HG03135 (cell line): ENCODE measurements around the gene HSPB9.

Source experiments
- ATAC-seq: cut with Tn5 transposase; IDR thresholded peaks from one replicate; pipeline ENCODE4 v1.9.1; 2021; ENCODE audit warnings: mild to moderate bottlenecking, moderate library complexity; ENCODE audit not compliant: unreplicated experiment

Gene HSPB9

DNA sequence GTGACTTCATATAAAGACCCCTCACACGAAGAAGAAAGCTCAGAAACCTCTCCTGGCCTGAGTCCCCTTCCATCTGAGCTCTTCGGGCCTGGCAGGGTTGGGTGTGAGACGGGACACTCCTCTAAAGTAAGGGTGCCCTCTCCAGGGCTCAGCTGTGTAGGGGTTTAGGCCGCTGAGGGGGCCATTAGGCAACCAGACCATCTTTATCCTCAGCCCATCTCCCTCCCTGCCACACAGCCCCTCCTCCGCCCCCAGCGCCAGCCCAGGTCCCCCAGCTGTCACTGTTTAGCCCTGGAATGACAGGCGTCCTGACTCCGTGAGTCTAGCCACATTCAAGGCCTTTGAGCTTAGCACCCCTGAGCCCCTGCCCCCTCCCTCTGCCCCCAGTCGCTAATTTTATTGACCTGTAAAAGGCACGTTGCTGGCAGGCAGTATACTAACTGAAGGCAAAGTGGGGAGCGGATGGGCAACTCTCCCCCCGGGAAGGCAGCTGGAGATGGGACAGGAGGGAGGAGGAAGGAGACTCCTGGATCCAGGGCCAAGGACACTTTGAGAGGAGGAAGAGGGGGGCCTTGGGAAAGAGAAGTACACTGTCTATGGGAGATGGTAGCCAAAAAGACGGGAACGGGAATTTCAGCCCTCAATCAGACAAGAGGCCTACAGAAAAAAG, 23.7 kb upstream of the HSPB9 start:
- no peak for ATAC-seq

DNA sequence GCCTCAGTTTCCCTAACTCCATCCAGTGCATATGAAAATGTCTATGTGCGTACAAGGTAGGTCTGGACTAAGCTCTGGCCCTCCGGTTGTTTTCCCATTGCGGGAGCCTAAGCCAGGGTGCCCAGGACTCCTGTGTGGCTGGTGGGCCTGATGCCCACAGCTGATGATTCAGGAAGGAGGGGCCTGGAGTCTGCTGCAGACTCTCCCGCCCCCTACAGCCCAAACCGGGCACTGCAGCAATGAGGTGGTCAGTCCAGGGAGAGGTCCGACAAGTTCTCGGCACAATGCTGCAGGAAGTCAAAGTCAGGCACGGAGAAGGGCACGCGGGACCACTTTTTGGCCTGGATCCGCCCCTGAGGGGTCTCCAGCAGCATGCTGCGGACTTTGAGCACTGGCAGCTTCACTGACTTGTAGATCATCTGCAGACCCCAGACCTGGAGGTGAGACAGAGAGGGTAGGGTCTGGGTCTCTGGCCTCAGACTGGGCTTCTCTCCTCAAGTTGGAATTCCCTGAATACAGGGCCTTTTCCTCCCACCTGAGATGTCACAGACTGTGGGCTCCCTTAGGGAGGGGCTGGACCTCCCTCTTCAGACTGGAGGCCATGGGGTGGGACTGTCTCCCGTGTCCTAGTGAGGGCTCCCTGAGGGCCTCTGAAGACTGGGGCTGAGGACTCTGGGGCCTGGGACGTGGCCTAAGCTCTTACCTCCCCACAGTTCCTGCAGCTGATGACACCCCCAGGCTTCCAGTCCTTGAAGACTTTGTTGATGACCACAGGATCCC, 20.9 kb upstream of the HSPB9 start:
- no peak for ATAC-seq

DNA sequence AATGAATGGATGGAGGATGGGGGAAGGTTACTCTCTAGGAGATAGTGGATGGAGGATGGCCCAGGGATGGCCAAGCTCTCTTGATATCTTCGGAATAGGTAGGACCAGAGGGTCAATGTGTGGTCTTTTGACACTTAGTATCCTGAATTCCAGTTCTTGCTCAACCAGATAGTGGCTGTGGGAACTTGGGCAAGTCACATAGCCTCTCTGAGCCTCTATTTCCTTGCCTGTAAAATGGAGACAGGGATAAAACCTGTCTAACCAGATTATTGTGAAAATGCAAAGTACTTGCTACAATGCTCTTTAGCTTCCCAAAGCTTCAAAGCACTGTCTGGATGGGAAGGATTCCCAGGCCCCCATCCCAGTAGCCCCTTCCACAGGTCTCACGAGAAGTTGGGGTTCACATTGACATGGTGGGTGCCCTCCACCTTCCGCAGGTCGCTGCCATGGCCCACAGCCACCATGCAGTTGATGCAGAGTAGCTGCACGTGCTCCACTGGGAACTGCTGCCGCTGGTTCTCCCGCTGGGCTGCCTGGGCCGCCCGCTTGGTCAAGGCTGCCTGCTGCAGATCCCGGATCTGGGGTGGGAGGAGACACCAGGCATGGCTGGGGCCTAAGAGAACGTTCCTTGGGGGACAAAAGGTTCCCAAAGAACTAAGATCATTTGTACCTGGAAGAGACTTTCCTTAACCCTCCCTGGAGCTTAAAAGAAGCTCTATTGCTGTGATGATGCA, 19.2 kb upstream of the HSPB9 start:
- no peak for ATAC-seq

DNA sequence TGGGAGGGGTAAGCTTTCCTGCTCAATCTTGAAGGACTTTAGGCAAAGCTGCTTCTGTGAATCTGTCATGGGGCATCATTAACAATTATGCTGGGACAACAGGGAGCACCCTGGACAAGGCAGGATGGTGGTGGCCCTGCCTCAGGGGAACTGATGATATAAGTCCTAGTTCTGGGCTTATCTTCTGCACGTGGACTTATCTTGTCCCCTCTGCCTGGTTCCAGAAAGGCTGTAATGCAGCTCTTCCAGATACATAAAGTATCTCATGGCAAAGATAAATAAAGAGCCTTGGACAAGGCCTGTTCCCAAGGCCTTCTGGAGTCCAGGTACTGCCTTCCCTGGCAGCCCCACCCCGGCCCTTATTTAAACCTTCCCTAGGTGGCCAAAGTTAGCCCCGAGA, 18.3 kb upstream of the HSPB9 start:
- no peak for ATAC-seq

DNA sequence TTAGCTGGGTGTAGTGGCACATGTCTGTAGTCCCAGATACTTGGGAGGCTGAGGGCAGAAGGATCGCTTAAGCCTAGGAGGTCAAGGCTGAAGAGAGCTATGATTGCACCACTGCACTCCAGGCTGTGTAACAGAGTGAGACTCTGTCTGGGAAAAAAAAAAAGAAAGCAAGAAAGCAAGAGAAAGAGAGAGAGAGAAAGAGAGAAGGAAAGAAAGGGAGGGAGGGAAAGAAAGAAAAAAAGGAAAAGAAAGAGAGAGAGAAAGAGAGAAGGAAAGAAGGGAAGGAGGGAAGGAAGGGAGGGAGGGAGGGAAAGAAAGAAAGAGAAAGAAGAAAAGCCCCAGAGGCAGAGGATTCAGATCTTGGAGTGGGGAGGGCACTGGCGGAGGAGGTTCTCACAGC, 16.6 kb upstream of the HSPB9 start:
- ATAC-seq: no peak

DNA sequence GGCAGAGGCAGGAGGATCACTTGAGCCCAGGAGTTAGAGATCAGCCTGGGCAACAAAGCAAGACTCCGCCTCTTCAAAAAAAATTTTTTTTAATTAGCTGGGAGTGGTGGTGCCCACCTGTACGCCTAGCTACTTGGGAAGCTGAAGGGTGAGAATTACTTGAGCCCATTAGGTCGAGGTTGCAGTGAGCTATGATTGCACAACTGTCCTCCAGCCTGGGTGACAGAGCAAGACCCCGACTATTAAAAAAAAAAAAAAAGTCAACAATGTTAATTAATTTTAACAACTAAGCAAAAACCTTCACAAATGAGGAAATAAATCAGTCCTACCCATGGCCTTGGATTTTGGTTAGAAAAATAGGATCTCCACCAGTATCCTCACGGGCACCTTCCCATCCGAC, 15.5 kb upstream of the HSPB9 start:
- ATAC-seq: no peak

DNA sequence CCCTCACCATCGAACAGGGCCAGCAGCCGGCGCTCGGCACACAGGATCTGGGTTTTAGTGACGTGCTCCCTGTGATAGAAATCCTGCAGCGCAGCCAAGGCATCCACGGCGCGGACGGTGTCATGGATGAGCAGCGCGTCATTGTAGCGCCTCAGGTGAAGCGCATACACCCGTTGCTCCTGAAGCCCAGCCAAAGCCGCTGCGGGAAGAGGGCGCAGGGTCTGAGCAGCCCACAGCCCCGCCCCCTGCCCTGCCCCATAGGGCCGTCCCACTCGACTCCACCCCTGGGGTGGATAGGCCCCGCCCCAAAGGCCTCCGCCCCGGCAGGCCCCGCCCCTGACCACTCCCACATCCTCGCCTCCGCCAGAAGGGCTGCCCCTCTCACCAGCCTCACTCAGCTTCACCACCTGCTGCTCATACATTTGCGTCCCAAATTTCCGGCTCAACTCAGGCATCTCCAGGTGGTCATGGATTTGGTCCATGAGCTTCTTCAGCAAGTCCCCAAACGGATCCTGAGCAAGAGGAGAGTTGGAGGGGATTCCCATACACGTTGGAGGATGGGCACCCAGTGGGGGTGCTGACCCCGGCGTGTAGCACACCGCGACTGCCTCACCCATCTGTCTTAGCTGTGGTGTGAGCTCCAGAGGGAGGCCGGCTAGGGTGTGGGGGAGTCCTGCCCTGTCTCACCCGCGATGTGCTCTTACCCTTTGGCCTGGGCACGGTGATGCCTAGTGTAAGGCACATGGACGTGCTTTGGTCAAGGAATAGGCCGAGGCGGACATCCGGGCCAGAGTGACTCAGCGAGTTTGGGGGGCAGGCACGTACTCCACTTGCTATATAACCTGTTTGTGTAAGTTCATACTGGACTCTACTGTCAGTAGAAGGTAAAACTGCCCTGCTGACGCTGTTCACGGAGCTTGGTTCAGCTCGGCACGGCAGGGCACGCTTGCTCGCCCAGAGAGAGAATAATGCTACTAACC, 14.7 kb upstream of the HSPB9 start:
- peak; percentile 71 for ATAC-seq

DNA sequence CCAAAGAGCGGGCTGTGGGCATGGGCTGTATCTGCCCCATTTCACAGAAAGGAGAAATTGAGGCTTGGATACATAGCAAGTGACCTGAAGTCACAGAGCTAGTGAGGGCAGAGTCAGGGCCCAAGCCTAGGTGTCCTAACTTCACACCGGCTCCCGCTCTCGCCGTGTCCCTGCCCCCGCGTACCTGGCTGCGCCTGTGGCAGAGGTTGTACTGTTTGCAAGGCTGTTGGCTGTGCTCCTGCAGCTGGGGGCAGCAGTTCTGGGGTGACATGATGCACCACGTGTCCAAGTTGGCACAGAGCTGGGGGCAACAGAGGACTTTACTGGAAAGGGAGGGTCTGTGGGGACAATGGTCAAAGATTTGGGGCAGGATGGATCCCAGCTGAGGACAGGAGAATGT, 13.5 kb upstream of the HSPB9 start:
- ATAC-seq: no peak

DNA sequence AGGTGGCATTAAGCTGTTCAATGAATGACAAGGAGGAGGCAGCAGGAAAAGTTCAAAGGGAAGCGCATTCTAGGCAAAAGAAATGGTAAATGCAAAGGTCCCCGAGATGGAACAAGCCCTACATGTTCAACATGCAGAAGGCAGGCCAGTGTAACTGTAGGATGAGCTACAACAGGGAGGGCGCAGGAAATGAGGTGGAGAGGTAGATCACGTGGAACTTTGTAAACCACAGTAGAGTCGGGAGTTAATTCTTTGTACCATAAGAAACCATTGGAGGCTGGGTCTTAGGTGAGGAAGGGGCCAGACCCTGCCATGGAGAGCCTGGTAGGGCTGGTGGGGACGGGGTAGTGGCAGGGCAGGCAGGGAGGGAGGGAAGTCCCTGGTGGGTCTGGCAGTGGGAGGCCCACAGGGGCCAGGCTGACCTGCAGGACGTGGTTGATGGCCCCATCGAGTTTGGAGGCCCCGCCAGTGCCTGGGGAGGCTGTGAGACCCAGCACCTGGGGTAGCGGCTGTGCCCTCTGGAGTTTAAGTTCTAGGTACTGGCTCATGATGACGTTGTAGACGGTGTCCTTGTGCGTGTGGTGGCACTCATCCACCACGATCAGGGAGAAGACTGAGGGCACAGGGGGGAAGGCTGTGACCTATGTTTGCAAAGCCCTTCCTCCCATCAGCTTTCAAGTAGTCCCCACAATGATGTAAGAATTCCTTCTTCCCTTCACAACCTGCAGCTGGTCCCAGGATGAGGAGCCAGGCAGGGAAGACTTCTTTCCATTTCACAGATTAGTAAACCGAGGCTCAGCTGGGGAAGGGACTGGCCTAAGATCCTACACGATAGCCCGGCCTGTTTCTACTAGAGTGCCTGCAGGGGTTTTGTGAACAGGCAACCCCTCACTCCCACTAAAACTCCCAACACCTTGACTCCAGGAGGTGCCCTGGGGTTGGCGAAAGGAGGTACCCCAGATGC, 12.0 kb upstream of the HSPB9 start:
- no peak for ATAC-seq

DNA sequence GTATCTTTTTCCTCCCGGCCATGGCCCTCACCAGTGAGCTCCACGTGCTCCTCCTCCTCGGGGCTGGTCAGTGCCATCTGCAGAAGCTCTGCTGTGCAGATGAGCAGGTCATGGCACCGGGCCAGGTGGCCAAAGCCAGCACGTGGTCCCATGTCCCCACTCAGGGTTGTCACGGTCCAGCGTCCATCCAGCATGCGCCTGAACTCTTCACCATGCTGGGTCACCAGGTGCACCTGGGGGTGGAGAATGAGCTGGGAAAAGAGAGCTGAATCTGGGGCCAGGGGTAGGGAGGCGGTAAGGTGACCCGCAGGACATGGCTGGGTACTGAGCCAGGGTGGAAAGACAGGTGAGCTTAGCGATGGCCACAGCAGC, 11.4 kb upstream of the HSPB9 start:
- no peak for ATAC-seq

DNA sequence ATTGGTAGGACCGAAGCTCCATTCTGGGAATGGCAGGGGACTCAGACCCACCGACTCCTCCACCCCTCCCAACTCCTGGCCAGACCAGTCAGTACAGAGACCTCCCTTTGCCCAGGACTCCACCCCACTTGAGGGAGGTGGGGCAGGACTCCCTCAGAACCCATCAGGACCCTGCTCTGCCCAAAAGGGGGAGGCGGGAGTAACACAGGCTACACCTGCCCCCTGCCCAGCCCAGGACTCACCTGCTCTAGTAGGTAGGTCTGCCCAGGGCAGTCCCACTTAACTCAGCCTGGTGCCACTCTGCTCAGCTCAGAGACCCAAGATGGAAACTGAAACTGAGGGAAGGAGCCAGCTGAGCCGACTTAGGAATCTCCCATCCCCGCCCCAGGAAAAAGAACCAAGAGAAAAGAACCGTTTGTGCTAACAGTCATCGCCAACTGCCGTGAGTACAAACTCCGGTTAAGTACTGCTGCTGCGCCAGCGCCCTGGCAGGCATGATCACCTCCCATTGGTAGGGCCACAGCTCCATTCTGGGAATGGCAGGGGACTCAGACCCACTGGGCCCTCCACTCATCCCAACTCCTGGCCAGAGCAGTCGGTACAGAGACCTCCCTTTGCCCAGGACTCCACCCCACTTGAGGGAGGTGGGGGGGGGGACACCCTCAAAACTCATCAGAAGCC, 10.6 kb upstream of the HSPB9 start:
- ATAC-seq: peak; percentile 1

DNA sequence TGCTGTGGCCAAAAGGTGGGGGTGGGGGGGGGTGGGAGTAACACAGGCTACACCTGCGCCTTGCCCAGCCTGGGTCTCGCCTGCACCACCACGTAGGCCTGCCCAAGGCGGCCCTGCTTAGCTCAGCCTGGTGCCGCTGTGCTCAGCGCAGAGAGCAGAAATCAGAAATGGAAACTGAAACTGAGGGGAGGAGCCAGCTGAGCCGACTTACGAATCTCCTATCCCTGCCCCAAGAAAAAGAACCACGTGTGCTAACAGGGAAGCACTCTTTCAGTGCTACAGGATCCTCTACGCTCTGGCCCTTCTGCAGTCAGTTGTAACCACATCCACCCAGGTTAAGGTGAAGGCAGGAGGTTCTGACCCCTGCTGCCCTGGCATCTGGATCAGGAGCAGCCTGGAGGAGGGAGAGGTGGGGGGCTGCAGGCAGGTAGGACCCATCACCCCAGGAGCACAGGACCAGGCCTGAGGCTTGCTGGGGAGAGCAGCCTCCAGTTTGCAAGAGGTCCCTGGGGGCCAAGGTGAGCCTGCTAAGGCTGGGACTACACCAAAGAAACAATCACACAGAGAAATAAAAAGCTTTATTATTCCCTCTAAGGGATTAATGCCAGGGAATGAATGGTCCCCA, 9.9 kb upstream of the HSPB9 start, which contains the start of gene DHX58:
DHX58 (minus strand) TSS at position 163 of the 625 bp plus-strand sequence. CDS start 822 bp downstream, outside the sequence.
- peak; percentile 73 for ATAC-seq

DNA sequence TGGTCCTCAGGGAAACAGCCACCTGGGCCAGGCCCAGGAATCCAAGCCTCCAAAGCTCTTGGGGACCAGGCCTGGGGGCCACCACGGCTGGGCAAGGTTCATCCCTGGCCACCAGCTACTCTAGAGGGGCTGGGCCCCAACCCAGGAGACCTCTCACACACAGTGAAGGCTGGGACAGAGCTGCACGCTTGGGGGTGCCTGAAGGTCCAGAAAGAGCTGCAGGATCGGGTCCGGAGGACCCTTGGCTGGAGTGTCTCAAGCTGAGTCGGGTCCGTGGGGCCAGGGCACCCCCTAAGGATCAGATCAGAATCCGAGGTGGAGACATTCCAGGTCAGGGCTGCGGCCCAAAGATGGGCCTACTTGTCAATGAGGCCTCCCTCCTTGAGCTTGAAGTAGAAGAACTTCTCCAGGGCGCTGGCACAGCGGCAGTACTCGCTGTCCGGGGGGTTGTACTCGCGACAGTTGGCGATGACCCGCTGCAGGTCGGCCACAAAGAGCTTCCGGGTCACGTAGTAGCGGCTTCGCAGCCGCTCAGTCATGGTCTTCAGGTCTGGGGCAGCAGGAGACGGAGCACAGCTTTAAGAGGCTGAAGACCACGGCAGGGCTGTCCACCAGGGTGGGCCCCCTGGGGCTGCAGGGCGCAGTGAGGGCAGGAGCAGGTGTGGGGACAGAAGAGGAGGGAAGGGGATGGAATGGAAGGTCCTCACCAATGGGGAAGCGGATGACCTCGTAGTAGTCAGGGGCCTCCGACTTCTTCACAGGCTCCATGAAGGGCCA, 9.1 kb upstream of the HSPB9 start:
- no peak for ATAC-seq

DNA sequence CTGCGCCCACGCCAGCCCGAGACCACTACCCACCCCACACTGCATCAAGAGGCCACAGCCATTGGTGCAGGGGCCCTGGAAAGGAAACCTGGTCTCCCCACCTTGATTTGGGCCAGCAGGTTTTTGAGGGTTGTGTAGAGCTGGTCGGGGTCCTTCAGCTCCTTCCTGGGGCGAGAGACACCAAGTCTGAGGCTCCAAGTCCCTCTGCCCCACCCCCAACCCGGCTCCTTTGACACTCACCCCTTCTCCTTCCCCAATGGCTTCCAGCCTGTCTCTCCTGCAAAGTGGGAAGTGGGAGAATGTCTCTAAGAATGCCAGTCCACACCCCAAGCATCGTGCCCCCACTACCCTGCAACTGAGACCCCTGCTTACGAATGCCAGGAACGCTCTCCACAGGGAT, 8.5 kb upstream of the HSPB9 start:
- ATAC-seq: no peak

DNA sequence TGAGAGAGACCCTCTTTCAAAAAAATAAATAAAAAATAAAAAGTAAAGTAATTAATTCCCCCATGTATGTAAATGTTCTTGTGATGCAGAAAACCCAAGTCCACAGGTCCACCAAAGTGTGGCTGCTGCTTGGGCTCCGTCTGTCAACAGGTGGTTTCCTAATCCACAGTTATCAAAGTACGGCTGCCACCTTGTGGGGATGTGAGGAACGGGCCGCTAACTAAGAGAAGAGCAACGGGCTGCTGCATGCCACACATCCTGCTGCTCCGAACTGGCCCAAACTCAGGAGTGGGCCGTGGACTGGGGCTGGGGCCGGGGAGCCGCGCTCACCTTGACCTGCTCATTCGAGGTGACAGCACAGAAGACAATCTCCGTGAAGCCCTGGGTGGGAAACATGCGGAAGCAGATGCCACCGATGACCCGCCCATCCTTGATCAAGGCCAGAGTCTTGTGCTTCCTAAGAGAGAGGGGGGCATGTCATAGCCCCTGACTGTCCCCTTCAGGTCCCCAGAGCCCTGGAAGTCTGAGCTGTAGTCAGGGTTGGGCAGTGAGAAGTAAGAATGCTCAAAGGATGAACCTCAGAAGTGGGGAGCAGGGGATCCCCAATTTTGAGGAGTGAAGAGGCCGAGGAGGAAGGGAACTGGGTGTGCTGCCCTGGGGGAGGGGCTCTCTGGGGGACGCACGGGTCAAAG, 5.8 kb upstream of the HSPB9 start:
- ATAC-seq: no peak

DNA sequence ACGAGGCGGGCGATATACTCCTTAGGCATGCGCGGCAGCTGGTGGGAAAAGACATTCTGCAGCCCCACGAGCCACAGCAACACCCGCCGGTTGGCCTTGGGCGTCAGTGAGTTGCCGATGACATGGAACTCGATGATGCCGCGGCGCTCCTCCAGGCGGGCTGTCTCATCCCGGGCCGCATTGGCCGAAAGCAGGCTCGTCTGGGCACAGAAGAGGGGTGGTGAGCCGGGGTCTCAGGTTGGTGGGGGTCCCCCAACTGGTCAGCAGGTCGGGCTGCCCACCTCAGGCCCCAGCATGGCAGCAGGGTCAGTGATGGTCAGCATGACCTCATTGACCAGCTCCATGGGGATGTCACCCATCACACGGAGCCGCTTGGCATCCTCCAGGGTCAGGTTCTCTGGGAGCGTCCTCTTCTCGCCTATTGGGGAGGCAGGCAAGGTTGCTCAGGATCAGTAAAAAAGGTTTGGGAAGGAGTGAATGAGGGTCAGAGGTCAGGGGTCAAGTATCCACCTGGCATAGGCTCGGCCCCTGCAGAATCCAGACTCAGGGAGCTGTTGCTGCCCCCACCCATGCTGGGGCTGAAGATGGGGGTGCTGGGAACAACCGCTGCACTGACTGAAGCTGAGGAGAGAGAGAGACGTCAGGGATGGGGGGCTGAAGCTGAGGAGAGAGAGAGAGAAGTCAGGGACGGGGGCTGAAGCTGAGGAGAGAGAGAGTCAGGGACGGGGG, 5.0 kb upstream of the HSPB9 start:
- no peak for ATAC-seq

DNA sequence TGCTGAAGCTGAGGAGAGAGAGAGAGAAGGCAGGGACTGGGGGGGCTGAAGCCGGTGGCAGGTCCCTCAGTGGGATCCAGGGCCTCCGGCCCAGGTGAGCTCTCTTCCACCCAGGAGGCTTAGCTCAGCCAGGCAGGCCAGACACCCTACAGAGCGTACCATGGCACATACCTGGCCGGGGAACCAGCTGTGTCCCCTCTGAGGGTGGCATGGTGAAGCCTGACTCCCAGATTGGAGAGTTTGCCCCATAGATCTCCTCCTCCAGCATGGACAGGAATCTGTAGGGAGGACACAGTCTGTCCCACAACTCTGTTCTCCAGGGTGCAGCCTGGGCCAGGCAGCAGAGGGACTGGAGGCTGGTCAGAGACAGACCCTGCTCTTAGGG, 4.5 kb upstream of the HSPB9 start:
- no peak for ATAC-seq
